SJCRH30 (cell line): ENCODE data around the gene ZFPM1. TPM values are rescaled to one million over a fixed set of nuclear protein-coding genes. Genes with fewer than 3 reads are reported as not detected.

Experiments used
- DNase-seq, 2 experiments: peaks; one replicate each; pipeline ENCODE4 v3.0.0-alpha.2; 2015 to 2020
- H3K27ac ChIP-seq: fragments of 250-450 bp; sonication (Bioruptor Pico); 2 replicates; pipeline ENCODE4 v1.5.1; 2020; ENCODE audit warnings: mild to moderate bottlenecking, moderate library complexity
- H3K27me3 ChIP-seq: fragments of 250-450 bp; sonication (Bioruptor Pico); 2 replicates; pipeline ENCODE4 v1.5.1; 2020; ENCODE audit warnings: mild to moderate bottlenecking, moderate library complexity
- H3K36me3 ChIP-seq: fragments of 250-450 bp; sonication (Bioruptor Pico); 2 replicates; pipeline ENCODE4 v1.5.1; 2020; ENCODE audit warnings: mild to moderate bottlenecking, moderate library complexity
- H3K4me1 ChIP-seq: fragments of 250-450 bp; sonication (Bioruptor Pico); 2 replicates; pipeline ENCODE4 v1.5.1; 2020; ENCODE audit warnings: mild to moderate bottlenecking, moderate library complexity
- H3K4me3 ChIP-seq: fragments of 250-450 bp; sonication (Bioruptor Pico); 2 replicates; pipeline ENCODE4 v1.5.1; 2020; ENCODE audit warnings: mild to moderate bottlenecking, moderate library complexity
- H3K9me3 ChIP-seq: fragments of 250-450 bp; sonication (Bioruptor Pico); replicated peaks from 2 replicates; pipeline ENCODE4 v1.5.1; 2020; ENCODE audit warnings: mild to moderate bottlenecking, moderate library complexity
- total RNA-seq: library from RNA; depleted of rRNA; stranded (reverse); fragments of >200 nt; shearing (Covaris generic); gene quantifications from 2 replicates; pipeline ENCODE4 v1.2.3, GENCODE V29; 2014

ZFPM1 gene
- total RNA-seq, 1 experiment from 2014 or later = 0.85 TPM

DNA sequence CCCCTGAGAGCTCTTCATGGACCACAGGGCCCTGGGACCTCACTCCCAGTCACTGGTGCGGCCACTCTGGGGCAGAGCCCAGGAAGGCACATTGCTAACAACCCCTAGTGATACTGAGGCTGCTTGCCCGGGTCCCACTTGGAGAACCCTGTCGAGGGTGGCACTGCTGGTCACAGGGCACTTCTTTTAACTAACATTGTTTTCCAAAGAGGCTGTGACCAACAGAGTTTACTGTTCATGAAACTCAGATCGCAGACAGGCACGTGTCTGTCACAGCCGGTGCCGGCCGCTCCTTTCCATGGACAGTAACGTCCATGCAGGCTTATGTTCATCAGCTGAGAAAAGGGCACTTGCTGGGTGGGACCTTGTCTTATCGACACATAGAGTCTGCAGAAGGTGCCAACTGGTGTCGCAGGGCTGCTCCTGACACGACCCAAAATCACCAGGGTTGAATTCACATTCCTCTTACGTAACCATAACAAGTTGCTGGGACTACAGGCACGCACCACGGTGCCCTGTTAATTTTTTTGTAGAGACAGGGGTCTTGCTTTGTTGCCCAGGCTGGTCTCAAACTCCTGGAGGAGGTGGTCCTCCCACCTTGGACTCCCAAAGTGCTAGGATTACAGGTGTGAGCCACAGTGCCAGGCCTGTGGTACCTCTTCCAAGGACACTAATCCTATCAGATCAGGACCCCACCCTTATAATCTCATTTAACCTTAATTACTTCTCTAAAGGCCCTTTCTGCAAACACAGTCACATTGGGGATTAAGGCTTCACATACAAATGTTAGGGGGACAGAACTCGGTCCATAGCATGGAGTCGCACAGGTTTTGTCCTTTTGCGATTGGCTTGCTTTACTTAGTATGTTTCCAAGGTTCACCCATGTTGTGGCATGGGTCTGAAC lies 115.9 kb downstream of the ZFPM1 start:
- peaks cover 3% of the 10 kb centered on the region; the same call in 1 of the 2 replicates for H3K4me1 ChIP-seq
- H3K27ac ChIP-seq = no peak overlapping the region
- no peak for DNase-seq
- H3K27me3 ChIP-seq = no peaks in the 10 kb centered on the region
- no peaks in the 10 kb centered on the region for H3K9me3 ChIP-seq
- H3K36me3 ChIP-seq = peaks cover 5% of the 10 kb centered on the region; the same call in 1 of the 2 replicates
- H3K4me3 ChIP-seq = peak overlapping the region; percentile 79

DNA sequence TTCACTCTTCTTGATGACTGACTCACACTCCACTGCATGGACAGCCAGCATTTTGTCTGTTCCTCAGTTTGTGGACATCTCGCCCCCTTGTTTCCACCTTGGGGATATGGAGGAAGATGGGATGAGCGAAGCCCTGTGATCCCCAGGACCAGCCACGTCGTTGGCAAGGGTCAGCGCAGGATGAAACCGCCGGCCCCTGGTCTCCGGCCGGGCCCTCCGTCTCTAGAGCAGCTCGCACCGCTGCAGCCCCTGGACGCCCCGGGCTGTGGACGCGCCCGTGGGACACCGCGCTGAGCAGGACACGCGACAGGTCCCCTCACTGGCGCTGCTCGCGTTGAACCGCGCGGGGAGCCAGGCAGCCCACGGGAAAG lies 116.5 kb downstream of the ZFPM1 start:
- Histone ChIP-seq H3K27me3 (no peaks in the 10 kb centered on the region), H3K4me1 (peaks cover 3% of the 10 kb centered on the region; the same call in 1 of the 2 replicates), H3K9me3 (no peaks in the 10 kb centered on the region), H3K4me3 (peak overlapping the region; percentile 79), H3K36me3 (peaks cover 5% of the 10 kb centered on the region; the same call in 1 of the 2 replicates), H3K27ac (no peak overlapping the region; the same call in 1 of the 2 replicates)
- DNase-seq = no peak

DNA sequence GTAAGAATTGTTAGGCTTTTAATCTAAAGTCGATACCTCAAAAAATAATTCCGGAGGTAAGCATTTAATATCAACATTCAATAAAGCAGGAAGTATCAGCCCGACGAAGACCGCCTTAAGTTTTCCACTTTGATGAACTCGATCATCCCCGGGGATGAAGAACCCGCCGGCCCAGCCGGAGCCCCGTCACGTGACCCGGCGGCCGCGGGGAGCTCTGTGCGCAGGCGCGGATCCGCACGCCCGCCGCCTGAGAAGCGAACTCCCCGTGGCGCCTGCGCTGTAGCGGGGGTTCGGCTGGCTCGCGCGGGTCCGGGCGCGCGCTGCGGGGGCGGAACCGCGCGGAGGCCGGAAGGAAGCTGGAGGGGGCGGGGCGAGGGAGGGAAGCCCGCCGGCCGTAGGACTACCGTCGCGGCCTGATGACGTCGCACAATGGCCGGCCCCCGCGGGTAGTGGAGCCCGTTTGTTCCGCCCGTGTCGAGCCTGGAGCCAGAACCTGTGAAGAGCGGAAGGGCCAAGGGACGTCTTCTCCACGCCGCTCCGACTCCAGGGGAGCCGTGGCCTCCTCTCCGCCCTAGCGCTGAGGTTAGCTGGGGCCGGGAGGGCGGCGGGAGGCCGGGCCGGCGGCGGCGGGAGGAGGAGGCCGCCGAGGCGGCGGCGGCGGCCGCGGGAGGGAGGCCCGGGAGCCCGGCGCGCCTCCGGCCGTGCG lies 117.1 kb downstream of the ZFPM1 start, which contains the start of gene ZC3H18:
TSS of gene ZC3H18 (plus strand) at position 419 of the 706 bp plus-strand sequence. CDS start 6,721 bp downstream, outside the sequence.
- Histone ChIP-seq H3K27ac (peak within 1 kb of the TSS; percentile 45; the same call in 1 of the 2 replicates), H3K27me3 (no peaks in the 10 kb centered on the region), H3K4me3 (peak within 1 kb of the TSS; percentile 79), H3K4me1 (peaks cover 3% of the 10 kb centered on the region; the same call in 1 of the 2 replicates), H3K36me3 (peaks cover 5% of the 10 kb centered on the region; the same call in 1 of the 2 replicates), H3K9me3 (no peaks in the 10 kb centered on the region)
- peak; percentile 85 to 92 for DNase-seq

DNA sequence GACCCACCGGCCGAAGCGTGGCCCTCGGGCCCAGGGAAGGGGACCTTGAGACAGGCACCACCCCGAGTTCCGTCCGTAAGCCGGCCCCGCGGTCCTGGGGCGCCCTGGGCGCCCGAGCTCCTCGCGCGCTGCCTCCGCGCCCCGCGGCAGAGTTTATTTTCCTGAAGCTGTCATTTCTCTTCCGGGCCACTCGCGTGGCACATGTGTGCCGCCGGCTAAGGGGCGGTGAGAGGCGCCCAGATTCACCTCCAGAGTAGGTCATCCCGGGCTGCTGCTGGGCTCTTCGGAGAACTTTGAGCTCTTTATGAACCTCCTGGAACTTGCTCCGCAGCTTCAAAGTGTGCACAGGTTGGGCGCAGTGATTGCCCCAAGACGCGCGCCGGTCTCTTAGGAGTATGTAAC lies 117.6 kb downstream of the ZFPM1 start:
- Histone ChIP-seq H3K4me3 (peak overlapping the region; percentile 79), H3K9me3 (no peaks in the 10 kb centered on the region), H3K27me3 (no peaks in the 10 kb centered on the region), H3K36me3 (peaks cover 5% of the 10 kb centered on the region; the same call in 1 of the 2 replicates), H3K27ac (no peak overlapping the region), H3K4me1 (peaks cover 3% of the 10 kb centered on the region; the same call in 1 of the 2 replicates)
- DNase-seq = no peak

DNA sequence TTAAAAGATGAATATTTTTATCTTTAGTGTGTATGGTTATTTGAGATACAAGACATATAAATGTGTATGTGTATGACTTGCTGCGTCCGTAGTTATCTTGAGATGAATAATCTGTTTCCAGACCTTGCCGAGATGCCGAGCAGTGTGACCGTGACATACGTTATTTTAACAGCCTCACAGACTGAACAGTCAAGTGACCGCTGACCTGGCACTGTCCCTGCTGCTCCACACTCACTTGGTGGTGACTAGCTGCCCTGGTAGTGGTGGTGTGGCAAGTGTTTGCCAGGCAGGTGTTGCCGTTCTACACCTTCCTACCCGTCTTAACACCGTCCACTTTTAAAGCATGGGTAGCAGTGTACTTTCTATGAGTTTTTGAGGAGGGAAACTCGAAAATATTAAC lies 122.2 kb downstream of the ZFPM1 start:
- Histone ChIP-seq H3K4me3 (no peak overlapping the region), H3K9me3 (no peaks in the 10 kb centered on the region), H3K27me3 (no peaks in the 10 kb centered on the region), H3K36me3 (peaks cover 5% of the 10 kb centered on the region; the same call in 1 of the 2 replicates), H3K4me1 (peaks cover 3% of the 10 kb centered on the region; the same call in 1 of the 2 replicates), H3K27ac (no peak overlapping the region)
- DNase-seq = no peak

DNA sequence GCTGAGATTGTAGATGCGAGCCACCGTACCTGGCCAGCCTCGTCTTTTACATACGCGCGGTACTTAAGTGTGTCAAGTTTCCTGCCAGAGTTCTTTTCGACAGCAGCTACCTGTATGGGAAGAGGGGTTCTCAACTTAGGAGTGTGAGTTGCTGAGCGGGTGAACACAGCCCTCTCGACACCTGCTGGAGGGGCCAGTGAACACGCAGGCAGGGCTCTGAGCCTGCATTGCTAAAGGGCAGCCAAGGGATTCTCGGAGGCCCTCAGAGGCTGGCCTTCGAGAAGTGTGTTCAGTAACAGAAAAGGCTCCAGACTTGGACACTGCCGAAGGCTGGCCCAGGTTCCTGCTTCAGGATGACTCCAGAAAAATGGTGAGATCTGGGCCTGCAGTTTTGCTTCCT lies 123.2 kb downstream of the ZFPM1 start:
- Histone ChIP-seq H3K4me3 (no peak overlapping the region), H3K36me3 (peaks cover 5% of the 10 kb centered on the region; the same call in 1 of the 2 replicates), H3K9me3 (no peaks in the 10 kb centered on the region), H3K27ac (no peak overlapping the region), H3K4me1 (peaks cover 3% of the 10 kb centered on the region; the same call in 1 of the 2 replicates), H3K27me3 (no peaks in the 10 kb centered on the region)
- DNase-seq = no peak

DNA sequence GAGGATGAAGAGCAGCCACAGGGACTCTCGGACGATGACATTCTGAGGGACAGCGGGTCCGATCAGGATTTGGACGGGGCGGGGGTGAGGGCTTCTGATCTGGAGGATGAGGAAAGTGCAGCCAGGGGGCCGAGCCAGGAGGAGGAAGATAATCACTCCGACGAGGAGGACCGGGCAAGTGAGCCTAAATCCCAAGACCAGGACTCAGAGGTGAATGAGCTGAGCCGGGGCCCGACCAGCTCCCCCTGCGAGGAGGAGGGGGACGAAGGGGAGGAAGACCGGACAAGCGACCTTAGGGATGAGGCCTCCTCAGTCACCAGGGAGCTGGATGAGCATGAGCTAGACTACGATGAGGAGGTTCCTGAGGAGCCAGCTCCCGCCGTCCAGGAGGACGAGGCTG lies 124.1 kb downstream of the ZFPM1 start:
- Histone ChIP-seq H3K9me3 (no peaks in the 10 kb centered on the region), H3K36me3 (peaks cover 2% of the 10 kb centered on the region; the same call in 1 of the 2 replicates), H3K27ac (no peak overlapping the region), H3K27me3 (no peaks in the 10 kb centered on the region), H3K4me3 (no peak overlapping the region), H3K4me1 (no peaks in the 10 kb centered on the region)
- DNase-seq = no peak

DNA sequence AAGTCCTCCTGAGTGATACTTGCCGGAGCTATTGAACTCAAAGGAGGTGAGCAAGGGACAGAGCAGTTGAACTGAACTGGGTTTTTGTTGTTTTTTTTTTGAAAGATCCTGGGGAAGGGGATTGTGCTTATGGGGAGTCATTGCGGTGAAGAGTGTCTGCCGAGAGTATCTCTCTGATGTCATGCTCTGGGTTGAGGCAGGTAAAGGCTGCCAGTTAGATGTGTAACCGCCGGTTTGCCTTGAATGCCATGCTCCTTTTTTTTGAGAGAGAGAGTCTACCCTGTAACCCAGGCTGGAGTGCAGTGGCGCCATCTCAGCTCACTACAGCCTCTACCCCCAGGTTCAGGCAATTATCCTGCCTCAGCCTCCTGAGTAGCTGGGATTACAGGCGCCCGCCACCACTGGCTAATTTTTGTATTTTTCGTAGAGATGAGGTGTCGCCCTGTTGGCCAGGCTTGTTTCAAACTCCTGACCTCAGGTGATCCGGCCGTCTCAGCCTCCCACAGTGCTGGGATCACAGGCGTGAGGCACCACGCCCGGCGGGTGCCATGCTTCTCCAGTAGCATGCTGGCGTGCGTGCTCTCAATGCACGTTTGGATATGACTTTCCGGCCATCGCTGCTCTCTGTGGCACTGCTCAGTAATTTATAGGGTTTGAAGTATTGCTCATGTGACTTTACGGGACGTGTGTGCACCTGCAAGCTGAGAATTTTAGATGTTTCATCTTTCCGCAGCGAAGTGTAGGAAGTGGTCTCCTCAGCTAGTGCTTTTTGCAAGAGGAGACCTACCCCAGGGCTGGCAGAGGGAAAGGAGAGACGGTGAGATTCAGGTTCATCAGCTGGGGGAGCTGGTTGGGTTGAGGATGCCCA lies 125.6 kb downstream of the ZFPM1 start:
- H3K9me3 ChIP-seq = no peaks in the 10 kb centered on the region
- DNase-seq = no peak
- H3K27me3 ChIP-seq = no peaks in the 10 kb centered on the region
- no peak overlapping the region for H3K27ac ChIP-seq
- no peak overlapping the region for H3K4me3 ChIP-seq
- H3K36me3 ChIP-seq = peaks cover 2% of the 10 kb centered on the region; the same call in 1 of the 2 replicates
- H3K4me1 ChIP-seq = no peaks in the 10 kb centered on the region

DNA sequence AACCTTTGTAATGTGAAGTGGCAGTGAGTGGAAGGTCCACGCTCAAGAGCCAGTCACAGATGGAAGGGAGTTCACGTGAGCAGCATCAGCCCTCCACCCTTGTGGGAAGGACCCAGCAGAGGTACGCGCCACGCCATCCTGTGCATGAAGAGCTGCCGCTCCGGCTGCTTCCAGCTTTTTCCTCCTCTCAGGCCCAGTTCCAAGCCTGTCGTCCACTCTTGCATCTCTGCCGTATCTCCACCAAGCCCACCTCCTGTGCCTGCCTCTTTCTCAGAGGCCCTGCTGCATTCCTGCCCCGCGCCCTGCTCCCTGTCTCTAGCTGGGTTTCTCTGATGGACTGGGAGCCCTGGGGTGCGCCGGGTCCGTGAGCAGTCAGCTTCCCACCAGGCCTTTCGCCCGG lies 127.3 kb downstream of the ZFPM1 start:
- Histone ChIP-seq H3K4me3 (no peak overlapping the region), H3K36me3 (no peaks in the 10 kb centered on the region; the same call in 1 of the 2 replicates), H3K27me3 (no peaks in the 10 kb centered on the region), H3K27ac (no peak overlapping the region), H3K9me3 (no peaks in the 10 kb centered on the region), H3K4me1 (no peaks in the 10 kb centered on the region)
- no peak for DNase-seq

DNA sequence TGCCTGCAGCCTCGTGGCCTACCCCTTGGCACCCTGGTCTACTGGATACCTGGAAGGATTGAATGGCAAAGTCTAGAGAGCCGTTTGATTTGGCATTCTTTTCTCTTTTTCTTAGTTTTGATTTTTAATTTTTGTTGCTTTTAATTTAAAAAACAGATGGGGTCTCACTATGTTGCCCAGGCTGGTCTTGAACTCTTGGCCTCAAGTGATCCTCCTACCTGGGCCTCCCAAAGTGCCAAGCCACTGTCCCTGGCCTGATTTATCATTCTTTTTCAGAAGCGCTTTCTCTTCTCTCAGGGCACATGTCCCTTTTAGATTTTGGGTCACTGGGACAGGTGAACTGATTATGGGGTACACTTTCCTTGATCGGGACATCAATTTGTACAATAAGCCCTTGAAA lies 128.0 kb downstream of the ZFPM1 start:
- Histone ChIP-seq H3K36me3 (no peaks in the 10 kb centered on the region; the same call in 1 of the 2 replicates), H3K4me3 (no peak overlapping the region), H3K4me1 (no peaks in the 10 kb centered on the region), H3K27ac (no peak overlapping the region), H3K9me3 (no peaks in the 10 kb centered on the region), H3K27me3 (no peaks in the 10 kb centered on the region)
- DNase-seq = no peak

DNA sequence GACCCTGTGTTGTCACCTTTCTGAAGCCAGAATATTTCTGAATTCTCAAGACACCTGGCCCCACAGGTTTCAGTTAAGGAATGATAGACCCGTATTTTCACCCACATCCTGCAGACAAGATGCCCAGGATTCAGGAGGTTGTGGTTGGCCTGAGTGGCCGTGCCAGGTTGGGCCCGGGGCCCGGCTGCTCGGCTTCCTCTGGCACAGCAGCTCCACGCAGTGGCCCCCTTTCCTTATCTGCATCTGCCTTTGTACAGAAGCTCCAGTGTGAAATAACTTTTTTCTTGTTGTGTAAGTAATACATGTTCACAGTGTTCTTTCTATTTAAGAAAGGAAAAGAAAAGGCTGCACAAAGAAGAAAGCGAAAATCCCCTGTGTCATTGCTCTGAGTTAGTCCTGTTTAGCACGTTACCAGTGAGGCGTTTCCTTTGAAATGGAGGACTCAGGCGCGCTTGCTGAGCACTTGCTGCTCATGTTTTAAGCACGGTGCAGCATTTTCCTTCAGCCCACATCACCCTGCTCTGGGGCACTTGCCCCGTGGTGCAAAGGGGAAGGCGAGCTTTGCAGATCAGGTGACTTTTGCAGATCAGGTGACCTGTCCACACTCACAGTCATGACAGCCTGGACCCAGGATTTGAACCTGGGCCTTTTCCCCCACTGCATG lies 130.0 kb downstream of the ZFPM1 start:
- Histone ChIP-seq H3K9me3 (no peaks in the 10 kb centered on the region), H3K36me3 (no peaks in the 10 kb centered on the region; the same call in 1 of the 2 replicates), H3K4me1 (no peaks in the 10 kb centered on the region), H3K4me3 (no peak overlapping the region), H3K27ac (no peak overlapping the region), H3K27me3 (no peaks in the 10 kb centered on the region)
- DNase-seq = no peak

DNA sequence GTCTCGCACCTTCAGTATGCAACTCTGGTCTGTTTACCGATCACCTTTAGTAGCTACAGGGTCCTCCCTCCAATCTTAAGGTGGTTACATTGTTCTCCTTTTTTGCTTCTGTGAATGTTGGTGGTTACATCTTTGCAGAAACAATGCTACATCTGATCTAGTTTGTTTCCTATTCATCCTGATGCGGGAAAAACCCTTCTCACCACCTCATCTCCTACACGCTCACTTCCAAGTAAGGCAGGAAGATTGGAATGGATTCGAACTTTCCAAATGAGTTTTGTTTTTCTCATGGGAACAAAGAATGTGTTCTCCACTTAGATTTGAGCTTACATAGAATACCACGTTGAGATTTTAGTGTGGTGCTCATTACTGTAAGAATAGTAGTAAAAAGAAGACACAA lies 131.6 kb downstream of the ZFPM1 start:
- no peak overlapping the region for H3K27ac ChIP-seq
- H3K4me1 ChIP-seq = no peaks in the 10 kb centered on the region
- H3K27me3 ChIP-seq = no peaks in the 10 kb centered on the region
- H3K4me3 ChIP-seq = no peak overlapping the region
- DNase-seq = no peak
- no peaks in the 10 kb centered on the region; the same call in 1 of the 2 replicates for H3K36me3 ChIP-seq
- no peaks in the 10 kb centered on the region for H3K9me3 ChIP-seq

DNA sequence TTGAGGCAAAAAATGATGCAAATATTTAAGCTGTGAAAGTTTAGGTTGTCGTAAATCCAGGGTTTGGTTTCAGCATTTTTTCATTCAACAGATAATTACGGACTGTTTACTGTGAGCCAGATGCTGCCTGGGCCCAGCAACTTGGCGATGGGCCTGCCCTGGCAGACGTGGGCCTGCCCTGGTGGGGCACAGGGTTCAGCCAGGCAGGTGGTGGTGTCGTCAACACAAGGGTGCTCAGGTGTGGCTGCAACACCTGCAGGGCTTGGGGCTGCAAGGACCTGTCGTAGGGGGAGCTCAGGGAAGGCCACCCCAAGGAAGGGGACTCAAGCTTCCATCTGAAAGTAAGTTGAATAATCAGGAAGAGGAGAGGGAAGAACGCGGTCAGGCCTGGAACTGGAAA lies 132.2 kb downstream of the ZFPM1 start:
- no peaks in the 10 kb centered on the region; the same call in 1 of the 2 replicates for H3K36me3 ChIP-seq
- H3K27me3 ChIP-seq = no peaks in the 10 kb centered on the region
- no peaks in the 10 kb centered on the region for H3K4me1 ChIP-seq
- H3K27ac ChIP-seq = no peak overlapping the region
- H3K9me3 ChIP-seq = no peaks in the 10 kb centered on the region
- H3K4me3 ChIP-seq = no peak overlapping the region
- no peak for DNase-seq
